ENCODE measurements around the gene ZDHHC13.

- TF ChIP-seq RELA (CRISPR knock-in tag; IDR thresholded peaks at IDR 0.05; ENCODE audit: borderline replicate concordance) (no peak), ZNF512 (CRISPR knock-in tag; IDR thresholded peaks at IDR 0.05; ENCODE audit: borderline replicate concordance) (no peak), ZNF532 (CRISPR knock-in tag; IDR thresholded peaks at IDR 0.05; ENCODE audit: borderline replicate concordance) (no peak), FOXK1 (CRISPR knock-in tag; IDR thresholded peaks at IDR 0.05) (no peak), TEAD1 (CRISPR knock-in tag; IDR thresholded peaks at IDR 0.05) (no peak), FOXP4 (CRISPR knock-in tag; IDR thresholded peaks at IDR 0.05) (no peak), ZNF416 (CRISPR knock-in tag; IDR thresholded peaks at IDR 0.05) (no peak), CTCF (IDR thresholded peaks at IDR 0.05) (no peak), EMX1 (CRISPR knock-in tag; IDR thresholded peaks at IDR 0.05) (no peak)
Observed at GRCh38 chr11:19075636-19076035, 41.3 kb upstream of the ZDHHC13 start.

Data from WTC11 (cell line).